H9 (cell line): ENCODE data around the gene CNN3. TPM values are rescaled to one million over a fixed set of nuclear protein-coding genes. Genes with fewer than 3 reads are reported as not detected.

Experiments used
- DNase-seq: peaks from one replicate; pipeline ENCODE4 v3.0.0-alpha.2; 2017
- H2AFZ ChIP-seq: one replicate; pipeline ENCODE4 v1.6.1; 2013; ENCODE audit warnings: mild to moderate bottlenecking, low read length, control low read depth, moderate library complexity
- H2AK5ac ChIP-seq: 2 replicates; pipeline ENCODE4 v1.6.1; 2013; ENCODE audit warnings: low read length, control low read depth, mixed read lengths; ENCODE audit not compliant: insufficient read length
- H2BK120ac ChIP-seq: one replicate; pipeline ENCODE4 v1.6.1; 2013; ENCODE audit warnings: low read depth, mild to moderate bottlenecking, low read length, control low read depth, inconsistent platforms; ENCODE audit not compliant: poor library complexity, severe bottlenecking
- H2BK12ac ChIP-seq: 2 replicates; pipeline ENCODE4 v1.6.1; 2013; ENCODE audit warnings: low read length, control low read depth, mixed read lengths, low read depth; ENCODE audit not compliant: insufficient read length
- H2BK15ac ChIP-seq: 2 replicates; pipeline ENCODE4 v1.6.1; 2013; ENCODE audit warnings: low read depth, low read length, control low read depth
- H2BK20ac ChIP-seq: one replicate; pipeline ENCODE4 v1.6.1; 2013; ENCODE audit warnings: low read depth, mild to moderate bottlenecking, low read length, control low read depth, inconsistent platforms; ENCODE audit not compliant: poor library complexity, severe bottlenecking
- H2BK5ac ChIP-seq: 2 replicates; pipeline ENCODE4 v1.6.1; 2013; ENCODE audit warnings: low read length, control low read depth, mixed read lengths; ENCODE audit not compliant: insufficient read length
- H3K14ac ChIP-seq: 2 replicates; pipeline ENCODE4 v1.6.1; 2013; ENCODE audit warnings: low read length, control low read depth; ENCODE audit not compliant: insufficient read depth
- H3K18ac ChIP-seq: 2 replicates; pipeline ENCODE4 v1.6.1; 2013; ENCODE audit warnings: low read depth, mild to moderate bottlenecking, mixed read lengths, low read length, control low read depth; ENCODE audit not compliant: insufficient read length
- H3K23ac ChIP-seq: 2 replicates; pipeline ENCODE4 v1.6.1; 2013; ENCODE audit warnings: low read length, control low read depth, mixed read lengths, low read depth; ENCODE audit not compliant: insufficient read length
- H3K23me2 ChIP-seq: 2 replicates; pipeline ENCODE4 v1.6.1; 2013; ENCODE audit warnings: low read depth, mild to moderate bottlenecking, mixed read lengths, low read length, control low read depth; ENCODE audit not compliant: insufficient read length, poor library complexity, severe bottlenecking
- H3K27ac ChIP-seq: 2 replicates; pipeline ENCODE4 v1.5.1; 2013; ENCODE audit warnings: low read length, control low read depth, mixed read lengths, low read depth; ENCODE audit not compliant: insufficient read length
- H3K27me3 ChIP-seq: 2 replicates; pipeline ENCODE4 v1.6.1; 2013; ENCODE audit warnings: low read length, control low read depth, inconsistent platforms; ENCODE audit not compliant: insufficient read depth
- H3K4ac ChIP-seq: 2 replicates; pipeline ENCODE4 v1.6.1; 2013; ENCODE audit warnings: low read depth, mild to moderate bottlenecking, control low read depth, inconsistent platforms, low read length, moderate library complexity
- H3K4me1 ChIP-seq: 2 replicates; pipeline ENCODE4 v1.6.1; 2013; ENCODE audit warnings: low read length, control low read depth, inconsistent platforms; ENCODE audit not compliant: insufficient read depth
- H3K4me2 ChIP-seq: 2 replicates; pipeline ENCODE4 v1.6.1; 2013; ENCODE audit warnings: low read length, control low read depth, mixed read lengths; ENCODE audit not compliant: insufficient read length, insufficient read depth
- H3K56ac ChIP-seq: 2 replicates; pipeline ENCODE4 v1.6.1; 2013; ENCODE audit warnings: low read depth, mild to moderate bottlenecking, mixed read lengths, low read length, control low read depth; ENCODE audit not compliant: insufficient read length
- H3K79me1 ChIP-seq: 2 replicates; pipeline ENCODE4 v1.6.1; 2013; ENCODE audit warnings: low read depth, mild to moderate bottlenecking, moderate library complexity, low read length, control low read depth, inconsistent platforms; ENCODE audit not compliant: insufficient read depth, poor library complexity, severe bottlenecking
- H3K79me2 ChIP-seq: 2 replicates; pipeline ENCODE4 v1.6.1; 2013; ENCODE audit warnings: low read length, control low read depth, inconsistent platforms; ENCODE audit not compliant: insufficient read depth
- H3K9ac ChIP-seq: 2 replicates; pipeline ENCODE4 v1.6.1; 2013; ENCODE audit warnings: low read length, control low read depth, mixed read lengths; ENCODE audit not compliant: insufficient read length; ENCODE audit errors: extremely low read depth
- H3K9me3 ChIP-seq: one replicate; pipeline ENCODE4 v1.6.1; 2013; ENCODE audit warnings: low read depth, low read length, inconsistent platforms; ENCODE audit not compliant: control insufficient read depth
- H3T11ph ChIP-seq: one replicate; pipeline ENCODE4 v1.6.1; 2013; ENCODE audit warnings: mild to moderate bottlenecking, low read length, control low read depth, inconsistent platforms
- H4K20me1 ChIP-seq: one replicate; pipeline ENCODE4 v1.6.1; 2013; ENCODE audit not compliant: control insufficient read depth, insufficient read length, insufficient read depth
- H4K5ac ChIP-seq: 2 replicates; pipeline ENCODE4 v1.6.1; 2013; ENCODE audit warnings: low read depth, mild to moderate bottlenecking, mixed read lengths, low read length, control low read depth; ENCODE audit not compliant: insufficient read length
- H4K8ac ChIP-seq: replicated peaks from 2 replicates; pipeline ENCODE4 v1.6.1; 2013; ENCODE audit warnings: low read length, control low read depth, mixed read lengths, low read depth; ENCODE audit not compliant: insufficient read length
- H4K91ac ChIP-seq: 2 replicates; pipeline ENCODE4 v1.6.1; 2013; ENCODE audit warnings: low read depth, mild to moderate bottlenecking, moderate library complexity, mixed read lengths, low read length, control low read depth; ENCODE audit not compliant: insufficient read length
- H3K27ac Mint-ChIP-seq, 3 experiments: 2 replicates in 2 of 3; 3 replicates in 1 of 3; pipeline ENCODE4 v1.8.0; 2020 to 2021; ENCODE audit warnings: mixed read lengths in 3 of 3, mild to moderate bottlenecking in 1 of 3, moderate library complexity in 1 of 3
- H3K27me3 Mint-ChIP-seq: 2 replicates; pipeline ENCODE4 v1.8.0; 2021; ENCODE audit warnings: low read depth, mild to moderate bottlenecking, moderate library complexity, mixed read lengths
- H3K36me3 Mint-ChIP-seq, 3 experiments: 2 replicates in 2 of 3; 3 replicates in 1 of 3; pipeline ENCODE4 v1.8.0; 2020 to 2021; ENCODE audit warnings: low read depth in 3 of 3, mixed read lengths in 3 of 3; ENCODE audit not compliant: insufficient read depth in 1 of 3
- H3K4me1 Mint-ChIP-seq, 2 experiments: 2 replicates each; pipeline ENCODE4 v1.8.0; 2020; ENCODE audit warnings: mixed read lengths in 2 of 2
- H3K4me3 Mint-ChIP-seq, 2 experiments: 2 replicates in 1 of 2; 3 replicates in 1 of 2; pipeline ENCODE4 v1.8.0; 2020 to 2021; ENCODE audit warnings: mild to moderate bottlenecking in 2 of 2, mixed read lengths in 2 of 2, moderate library complexity in 1 of 2
- H3K9me3 Mint-ChIP-seq, 2 experiments: 2 replicates in 1 of 2; 3 replicates in 1 of 2; pipeline ENCODE4 v1.8.0; 2020; ENCODE audit warnings: mild to moderate bottlenecking in 2 of 2, mixed read lengths in 2 of 2, moderate library complexity in 1 of 2
- WGBS: extraction: QIAGEN DNeasy Blood & Tissue Kit; methylation state at CpG from one replicate; pipeline ENCODE4 v1.1.7; 2013; ENCODE audit warnings: missing lambda C conversion rate, low lambda C conversion rate, mixed read lengths; ENCODE audit not compliant: insufficient read length; ENCODE audit errors: extremely low coverage; 5-methylcytosine and 5-hydroxymethylcytosine counted together
- total RNA-seq: library from RNA; stranded (reverse); gene quantifications from 2 replicates; pipeline ENCODE4 v1.2.1, GENCODE V29; 2021
- TF ChIP-seq, protein P1 (sequence below): fragments of 200-600 bp; sonication (generic); conservative IDR thresholded peaks from 3 replicates; pipeline ENCODE4 v1.8.0; 2021; ENCODE audit warnings: antibody characterized with exemption, mild to moderate bottlenecking

CNN3 gene
- total RNA-seq, 1 experiment from 2014 or later: 279 TPM

DNA sequence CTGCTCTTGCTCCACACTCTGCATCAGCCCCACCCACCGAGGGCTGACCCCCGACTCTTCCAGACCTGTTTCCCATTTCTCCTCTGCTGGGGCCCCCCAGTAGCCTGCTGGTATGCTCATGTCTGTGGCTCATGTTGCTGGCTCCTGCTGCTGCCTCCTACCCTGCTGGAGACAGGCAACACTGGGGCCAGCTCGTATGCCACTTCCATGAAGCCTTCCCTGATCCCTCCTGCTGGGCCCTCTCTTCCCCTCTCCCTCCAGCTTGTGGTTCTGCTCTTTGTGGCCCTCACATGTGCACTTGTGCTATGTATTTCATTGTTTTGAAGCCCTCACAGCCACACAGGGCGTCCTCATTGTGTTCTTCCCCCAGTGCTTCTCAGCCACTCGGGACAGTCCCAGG is 40.5 kb downstream of the CNN3 start:
- no peak overlapping the region for H3K4ac ChIP-seq
- H3K4me1 ChIP-seq: peaks cover 11% of the 10 kb centered on the region; the same call in 1 of the 2 replicates
- no peak overlapping the region for H3T11ph ChIP-seq
- H3K9ac ChIP-seq: no peak overlapping the region
- H3K9me3 Mint-ChIP-seq: no peaks in the 10 kb centered on the region; a peak in 1 of 5 replicates
- no peak overlapping the region for H4K91ac ChIP-seq
- H3K4me3 Mint-ChIP-seq: peak overlapping the region in 1 of 2 experiments; percentile 32; a peak in 1 of 5 replicates
- H3K27ac ChIP-seq: no peak overlapping the region
- peaks cover 69 to 79% of the 10 kb centered on the region in 2 experiments for H3K4me1 Mint-ChIP-seq
- no peak overlapping the region for H3K18ac ChIP-seq
- H2BK12ac ChIP-seq: no peak overlapping the region
- no peak overlapping the region for H4K8ac ChIP-seq
- peak overlapping the region in 1 of 3 experiments; percentile 90; a peak in 3 of 7 replicates for H3K27ac Mint-ChIP-seq
- H4K5ac ChIP-seq: no peak overlapping the region
- WGBS: no CpG with 5 or more reads among the region's 5 CpGs
- H3K23ac ChIP-seq: no peak overlapping the region
- no peaks in the 10 kb centered on the region for H3K79me1 ChIP-seq
- no peak overlapping the region for H2BK5ac ChIP-seq
- TF ChIP-seq, protein P1, sequence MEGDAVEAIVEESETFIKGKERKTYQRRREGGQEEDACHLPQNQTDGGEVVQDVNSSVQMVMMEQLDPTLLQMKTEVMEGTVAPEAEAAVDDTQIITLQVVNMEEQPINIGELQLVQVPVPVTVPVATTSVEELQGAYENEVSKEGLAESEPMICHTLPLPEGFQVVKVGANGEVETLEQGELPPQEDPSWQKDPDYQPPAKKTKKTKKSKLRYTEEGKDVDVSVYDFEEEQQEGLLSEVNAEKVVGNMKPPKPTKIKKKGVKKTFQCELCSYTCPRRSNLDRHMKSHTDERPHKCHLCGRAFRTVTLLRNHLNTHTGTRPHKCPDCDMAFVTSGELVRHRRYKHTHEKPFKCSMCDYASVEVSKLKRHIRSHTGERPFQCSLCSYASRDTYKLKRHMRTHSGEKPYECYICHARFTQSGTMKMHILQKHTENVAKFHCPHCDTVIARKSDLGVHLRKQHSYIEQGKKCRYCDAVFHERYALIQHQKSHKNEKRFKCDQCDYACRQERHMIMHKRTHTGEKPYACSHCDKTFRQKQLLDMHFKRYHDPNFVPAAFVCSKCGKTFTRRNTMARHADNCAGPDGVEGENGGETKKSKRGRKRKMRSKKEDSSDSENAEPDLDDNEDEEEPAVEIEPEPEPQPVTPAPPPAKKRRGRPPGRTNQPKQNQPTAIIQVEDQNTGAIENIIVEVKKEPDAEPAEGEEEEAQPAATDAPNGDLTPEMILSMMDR: no peak
- no peak overlapping the region for H2BK120ac ChIP-seq
- no peak overlapping the region for H2AK5ac ChIP-seq
- H3K9me3 ChIP-seq: no peaks in the 10 kb centered on the region
- no peak overlapping the region for H3K4me2 ChIP-seq
- no peaks in the 10 kb centered on the region for H3K27me3 ChIP-seq
- no peak overlapping the region for H2BK15ac ChIP-seq
- H3K14ac ChIP-seq: no peak overlapping the region
- no peaks in the 10 kb centered on the region for H3K27me3 Mint-ChIP-seq
- H4K20me1 ChIP-seq: no peaks in the 10 kb centered on the region
- no peak overlapping the region for H3K56ac ChIP-seq
- DNase-seq: peak; percentile 43
- no peaks in the 10 kb centered on the region for H3K23me2 ChIP-seq
- H3K36me3 Mint-ChIP-seq: peaks cover 0 to 10% (median 7%) of the 10 kb centered on the region in 3 experiments; a peak in 4 of 7 replicates
- no peak overlapping the region for H2AFZ ChIP-seq
- no peaks in the 10 kb centered on the region for H3K79me2 ChIP-seq
- no peak overlapping the region for H2BK20ac ChIP-seq
